ENCODE results near the gene TMEM170B.

Gene TMEM170B

GRCh38 chr6:11553824-11554223 lies 16.3 kb downstream of the TMEM170B start:
- Histone ChIP-seq H4K20me1 (ENCODE audit: insufficient read depth, low read length) (peaks cover 18% of the 10 kb centered on the region), H3K4me1 (ENCODE audit: low read length) (peaks cover 31% of the 10 kb centered on the region), H3K79me2 (ENCODE audit: low read length) (peaks cover 89% of the 10 kb centered on the region), H3K9ac (ENCODE audit: low read length) (no peak overlapping the region), H2AFZ (ENCODE audit: low read depth, low read length) (no peak overlapping the region), H3K4me3 (ENCODE audit: low read length) (peak overlapping the region; percentile 23), H3K36me3 (replicated peaks; ENCODE audit: low read depth, low read length) (peaks cover 3% of the 10 kb centered on the region), H3K4me2 (ENCODE audit: low read length) (peak overlapping the region; percentile 71), H3K9me3 (ENCODE audit: insufficient read depth, low read length) (no peaks in the 10 kb centered on the region), H3K27me3 (ENCODE audit: low read depth, low read length) (no peaks in the 10 kb centered on the region), H3K27ac (ENCODE audit: low read length) (no peak overlapping the region)
- TF ChIP-seq EZH2phosphoT487 (IDR thresholded peaks at IDR 0.05; ENCODE audit: low read depth) (no peak), CTCF (IDR thresholded peaks at IDR 0.05; ENCODE audit: low read depth, low read length) (no peak)

- peaks cover 86% of the 10 kb centered on the region for H3K79me2 ChIP-seq (ENCODE audit: low read length)
- no peak overlapping the region for H3K4me3 ChIP-seq (ENCODE audit: low read length)
- no peak for TF ChIP-seq CTCF (IDR thresholded peaks at IDR 0.05; ENCODE audit: low read depth, low read length)
- no peaks in the 10 kb centered on the region for H3K36me3 ChIP-seq (replicated peaks; ENCODE audit: low read depth, low read length)
- H2AFZ ChIP-seq (ENCODE audit: low read depth, low read length): no peak overlapping the region
- no peaks in the 10 kb centered on the region for H3K27me3 ChIP-seq (ENCODE audit: low read depth, low read length)
- H3K9me3 ChIP-seq (ENCODE audit: insufficient read depth, low read length): no peaks in the 10 kb centered on the region
- H3K27ac ChIP-seq (ENCODE audit: low read length): no peak overlapping the region
- no peak overlapping the region for H3K4me2 ChIP-seq (ENCODE audit: low read length)
- H3K4me1 ChIP-seq (ENCODE audit: low read length): peaks cover 29% of the 10 kb centered on the region
- H4K20me1 ChIP-seq (ENCODE audit: insufficient read depth, low read length): peaks cover 18% of the 10 kb centered on the region
- H3K9ac ChIP-seq (ENCODE audit: low read length): no peak overlapping the region
Measured at GRCh38 chr6:11556309-11556708, 18.8 kb downstream of the TMEM170B start.

- no peaks in the 10 kb centered on the region for H3K9me3 ChIP-seq (ENCODE audit: insufficient read depth, low read length)
- TF ChIP-seq EZH2phosphoT487 (IDR thresholded peaks at IDR 0.05; ENCODE audit: low read depth) (no peak), CTCF (IDR thresholded peaks at IDR 0.05; ENCODE audit: low read depth, low read length) (no peak)
- no peak overlapping the region for H2AFZ ChIP-seq (ENCODE audit: low read depth, low read length)
- no peak overlapping the region for H3K4me3 ChIP-seq (ENCODE audit: low read length)
- H4K20me1 ChIP-seq (ENCODE audit: insufficient read depth, low read length): peaks cover 13% of the 10 kb centered on the region
- peaks cover 14% of the 10 kb centered on the region for H3K36me3 ChIP-seq (replicated peaks; ENCODE audit: low read depth, low read length)
- no peak overlapping the region for H3K9ac ChIP-seq (ENCODE audit: low read length)
- no peak overlapping the region for H3K4me2 ChIP-seq (ENCODE audit: low read length)
- H3K4me1 ChIP-seq (ENCODE audit: low read length): no peaks in the 10 kb centered on the region
- H3K27me3 ChIP-seq (ENCODE audit: low read depth, low read length): no peaks in the 10 kb centered on the region
- H3K79me2 ChIP-seq (ENCODE audit: low read length): peaks cover 41% of the 10 kb centered on the region
- no peak overlapping the region for H3K27ac ChIP-seq (ENCODE audit: low read length)
Measured at GRCh38 chr6:11563793-11564192, 26.2 kb downstream of the TMEM170B start.

GRCh38 chr6:11566609-11567008 lies 29.1 kb downstream of the TMEM170B start:
- Histone ChIP-seq H3K4me1 (ENCODE audit: low read length) (no peaks in the 10 kb centered on the region), H3K4me3 (ENCODE audit: low read length) (no peak overlapping the region), H3K27me3 (ENCODE audit: low read depth, low read length) (no peaks in the 10 kb centered on the region), H3K9me3 (ENCODE audit: insufficient read depth, low read length) (no peaks in the 10 kb centered on the region), H2AFZ (ENCODE audit: low read depth, low read length) (no peak overlapping the region), H3K27ac (ENCODE audit: low read length) (no peak overlapping the region), H3K9ac (ENCODE audit: low read length) (no peak overlapping the region), H4K20me1 (ENCODE audit: insufficient read depth, low read length) (peaks cover 13% of the 10 kb centered on the region), H3K4me2 (ENCODE audit: low read length) (no peak overlapping the region), H3K36me3 (replicated peaks; ENCODE audit: low read depth, low read length) (peaks cover 17% of the 10 kb centered on the region), H3K79me2 (ENCODE audit: low read length) (peaks cover 25% of the 10 kb centered on the region)
- TF ChIP-seq CTCF (IDR thresholded peaks at IDR 0.05; ENCODE audit: low read depth, low read length) (no peak), EZH2phosphoT487 (IDR thresholded peaks at IDR 0.05; ENCODE audit: low read depth) (no peak)

All from OCI-LY3 (cell line).